NCI-H345 treated with DMSO at 0.1 percent for 48 hours (cell line): Measurements from ENCODE around the gene CDCP1.

Experiments used
- DNase-seq: peaks from one replicate; lab custom pipeline; 2025; ENCODE audit not compliant: unreplicated experiment; lab: John Stamatoyannopoulos, UW

The CDCP1 gene

GRCh38 chr3:45116350-45116749, 29.8 kb downstream of the CDCP1 start:
- no peak for DNase-seq

- DNase-seq, result no peak
Measured at GRCh38 chr3:45113625-45114050, 32.5 kb downstream of the CDCP1 start.

- DNase-seq, result no peak
Measured at GRCh38 chr3:45112939-45113338, 33.2 kb downstream of the CDCP1 start.

- DNase-seq, result no peak
Measured at GRCh38 chr3:45110509-45110833, 35.7 kb downstream of the CDCP1 start.

- DNase-seq, result no peak
Measured at GRCh38 chr3:45109771-45110508, 36.2 kb downstream of the CDCP1 start.

- no peak for DNase-seq
Measured at GRCh38 chr3:45106874-45107273, 39.3 kb downstream of the CDCP1 start.

GRCh38 chr3:45105855-45106671, 40.1 kb downstream of the CDCP1 start:
- DNase-seq, result no peak

GRCh38 chr3:45104715-45105711, 41.2 kb downstream of the CDCP1 start:
- DNase-seq, result no peak

- no peak for DNase-seq
Measured at GRCh38 chr3:45103753-45104714, 42.1 kb downstream of the CDCP1 start.

GRCh38 chr3:45103334-45103733, 42.8 kb downstream of the CDCP1 start:
- DNase-seq, result no peak

- DNase-seq, result no peak
Measured at GRCh38 chr3:45100981-45101407, 45.2 kb downstream of the CDCP1 start.

- DNase-seq, result no peak
Measured at GRCh38 chr3:45098310-45098709, 47.9 kb downstream of the CDCP1 start.

GRCh38 chr3:45097296-45097883, 48.8 kb downstream of the CDCP1 start:
- no peak for DNase-seq

GRCh38 chr3:45095916-45096526, 50.2 kb downstream of the CDCP1 start:
- no peak for DNase-seq

GRCh38 chr3:45093176-45093575, 53.0 kb downstream of the CDCP1 start:
- DNase-seq, result no peak

- DNase-seq, result no peak
Measured at GRCh38 chr3:45092132-45093031, 53.8 kb downstream of the CDCP1 start.

- DNase-seq, result no peak
Measured at GRCh38 chr3:45090855-45091254, 55.3 kb downstream of the CDCP1 start.
